GM23338 (cell line): ENCODE measurements around the gene FARP1. TPM values are rescaled to one million over a fixed set of nuclear protein-coding genes. Genes with fewer than 3 reads are reported as not detected.

Experiments
- ATAC-seq: fragments of 200-7000 bp; cut with Tn5 transposase; 3 replicates; pipeline ENCODE4 v1.9.1; 2020
- DNase-seq: peaks from one replicate; pipeline ENCODE4 v3.0.0-alpha.2; 2015; ENCODE audit warnings: low spot score
- H2AFZ ChIP-seq: fragments of 200-600 bp; sonication (generic); 2 replicates; pipeline ENCODE4 v1.8.0; 2016; ENCODE audit warnings: antibody characterized with exemption, mild to moderate bottlenecking, moderate library complexity
- H3F3A ChIP-seq: fragments of 200-600 bp; sonication (generic); replicated peaks from 2 replicates; pipeline ENCODE4 v1.8.0; 2017; ENCODE audit warnings: antibody characterized with exemption, mixed run types, low read depth
- H3K27ac ChIP-seq: fragments of 200-600 bp; sonication (generic); 2 replicates; pipeline ENCODE4 v1.6.1; 2016; ENCODE audit warnings: low read depth
- H3K27me3 ChIP-seq: fragments of 200-600 bp; sonication (generic); 2 replicates; pipeline ENCODE4 v1.8.0; 2016; ENCODE audit warnings: mild to moderate bottlenecking, mixed run types, moderate library complexity; ENCODE audit not compliant: insufficient read depth
- H3K36me3 ChIP-seq: fragments of 200-600 bp; sonication (generic); 2 replicates; pipeline ENCODE4 v1.8.0; 2016; ENCODE audit warnings: mild to moderate bottlenecking; ENCODE audit not compliant: insufficient read depth
- H3K4me1 ChIP-seq: fragments of 200-600 bp; sonication (generic); 2 replicates; pipeline ENCODE4 v1.8.0; 2016; ENCODE audit warnings: mild to moderate bottlenecking, moderate library complexity; ENCODE audit not compliant: insufficient read depth
- H3K4me2 ChIP-seq: fragments of 200-600 bp; sonication (generic); 2 replicates; pipeline ENCODE4 v1.7.1; 2017; ENCODE audit warnings: mixed run types
- H3K4me3 ChIP-seq: fragments of 200-600 bp; sonication (generic); 2 replicates; pipeline ENCODE4 v1.6.1; 2016; ENCODE audit warnings: mixed run types
- H3K79me2 ChIP-seq: fragments of 200-600 bp; sonication (generic); replicated peaks from 2 replicates; pipeline ENCODE4 v1.8.0; 2017; ENCODE audit warnings: mild to moderate bottlenecking; ENCODE audit not compliant: insufficient read depth
- H3K9me2 ChIP-seq: fragments of 200-600 bp; sonication (generic); 2 replicates; pipeline ENCODE4 v1.8.0; 2017; ENCODE audit not compliant: insufficient read depth
- H4K20me1 ChIP-seq: fragments of 200-600 bp; sonication (generic); replicated peaks from 2 replicates; pipeline ENCODE4 v1.8.0; 2017; ENCODE audit warnings: mild to moderate bottlenecking; ENCODE audit not compliant: insufficient read depth
- H3K27ac Mint-ChIP-seq: 2 replicates; pipeline ENCODE4 v1.8.0; 2020; ENCODE audit warnings: inconsistent platforms, mild to moderate bottlenecking, moderate library complexity, mixed read lengths
- H3K27me3 Mint-ChIP-seq: 3 replicates; pipeline ENCODE4 v1.8.0; 2022; ENCODE audit warnings: low read depth, mild to moderate bottlenecking, moderate library complexity, mixed read lengths, inconsistent platforms; ENCODE audit not compliant: insufficient read depth, poor library complexity
- H3K36me3 Mint-ChIP-seq: 3 replicates; pipeline ENCODE4 v1.8.0; 2021; ENCODE audit warnings: low read depth, mild to moderate bottlenecking, inconsistent platforms, moderate library complexity, mixed read lengths
- H3K4me1 Mint-ChIP-seq: 3 replicates; pipeline ENCODE4 v1.8.0; 2020; ENCODE audit warnings: mild to moderate bottlenecking, inconsistent platforms, mixed read lengths
- H3K4me3 Mint-ChIP-seq: 3 replicates; pipeline ENCODE4 v1.8.0; 2021; ENCODE audit warnings: moderate library complexity, mild to moderate bottlenecking, inconsistent platforms, mixed read lengths
- H3K9me3 Mint-ChIP-seq: 3 replicates; pipeline ENCODE4 v1.8.0; 2020; ENCODE audit warnings: moderate library complexity, mild to moderate bottlenecking, inconsistent platforms, mixed read lengths
- CREB1 ChIP-seq: fragments of 250-450 bp; sonication (Bioruptor Pico); IDR thresholded peaks from 2 replicates; pipeline ENCODE4 v1.5.0; 2020; ENCODE audit warnings: low read depth, mild to moderate bottlenecking, moderate library complexity
- EZH2phosphoT487 ChIP-seq: fragments of 200-600 bp; sonication (generic); IDR thresholded peaks from one replicate; pipeline ENCODE4 v1.8.1; 2018; ENCODE audit warnings: antibody characterized with exemption; ENCODE audit not compliant: unreplicated experiment
- JUNB ChIP-seq: IDR thresholded peaks from one replicate; pipeline ENCODE4 v1.6.1; 2016; ENCODE audit warnings: antibody characterized with exemption; ENCODE audit not compliant: unreplicated experiment
- NANOG ChIP-seq: IDR thresholded peaks from 2 replicates; pipeline ENCODE4 v1.6.1; 2016; ENCODE audit warnings: antibody characterized with exemption, borderline replicate concordance
- POLR2AphosphoS5 ChIP-seq: IDR thresholded peaks from 2 replicates; pipeline ENCODE4 v1.6.1; 2016; ENCODE audit warnings: antibody characterized with exemption, low read depth
- STAT1 ChIP-seq: IDR thresholded peaks from one replicate; pipeline ENCODE4 v1.6.1; 2016; ENCODE audit warnings: antibody characterized with exemption; ENCODE audit not compliant: unreplicated experiment
- ZNF331 ChIP-seq: fragments of 250-450 bp; sonication (Bioruptor Pico); IDR thresholded peaks from 2 replicates; pipeline ENCODE4 v1.5.0; 2020; ENCODE audit warnings: low read depth, mild to moderate bottlenecking, moderate library complexity
- polyA plus RNA-seq: library from polyadenylated mRNA; unstranded; fragments of >200 nt; fragmentation: Nextera tagmentation; extraction: Ambion mirVana; gene quantifications from 2 replicates; pipeline ENCODE4 v1.2.1, GENCODE V29; 2016
- total RNA-seq: library from RNA; depleted of rRNA; stranded (reverse); fragments of >200 nt; shearing (Covaris generic); gene quantifications from 2 replicates; pipeline ENCODE4 v1.2.3, GENCODE V29; 2014
- TF ChIP-seq, protein P1 (sequence below): fragments of 250-450 bp; sonication (Bioruptor Pico); IDR thresholded peaks from 2 replicates; pipeline ENCODE4 v1.5.0; 2020; ENCODE audit warnings: mild to moderate bottlenecking, moderate library complexity
- TF ChIP-seq, protein P2 (sequence below): IDR thresholded peaks from 2 replicates; pipeline ENCODE4 v1.6.1; 2016; ENCODE audit warnings: antibody characterized with exemption
- TF ChIP-seq, protein P3 (sequence below), 2 experiments: fragments of 200-600 bp in 1 of 2; sonication (generic) in 1 of 2; conservative IDR thresholded peaks; 2 replicates each; pipeline versions ENCODE4 v1.5.1 to v1.6.1; 2016 to 2017; ENCODE audit warnings: antibody characterized with exemption in 2 of 2, low read depth in 2 of 2, mild to moderate bottlenecking in 2 of 2, moderate library complexity in 1 of 2
- TF ChIP-seq, protein P4 (sequence below): IDR thresholded peaks from one replicate; pipeline ENCODE4 v1.6.1; 2018; ENCODE audit warnings: antibody characterized with exemption; ENCODE audit not compliant: unreplicated experiment

Gene FARP1
- total and polyA plus RNA-seq, 2 experiments from 2014 or later: 53.6 to 82.5 TPM

DNA sequence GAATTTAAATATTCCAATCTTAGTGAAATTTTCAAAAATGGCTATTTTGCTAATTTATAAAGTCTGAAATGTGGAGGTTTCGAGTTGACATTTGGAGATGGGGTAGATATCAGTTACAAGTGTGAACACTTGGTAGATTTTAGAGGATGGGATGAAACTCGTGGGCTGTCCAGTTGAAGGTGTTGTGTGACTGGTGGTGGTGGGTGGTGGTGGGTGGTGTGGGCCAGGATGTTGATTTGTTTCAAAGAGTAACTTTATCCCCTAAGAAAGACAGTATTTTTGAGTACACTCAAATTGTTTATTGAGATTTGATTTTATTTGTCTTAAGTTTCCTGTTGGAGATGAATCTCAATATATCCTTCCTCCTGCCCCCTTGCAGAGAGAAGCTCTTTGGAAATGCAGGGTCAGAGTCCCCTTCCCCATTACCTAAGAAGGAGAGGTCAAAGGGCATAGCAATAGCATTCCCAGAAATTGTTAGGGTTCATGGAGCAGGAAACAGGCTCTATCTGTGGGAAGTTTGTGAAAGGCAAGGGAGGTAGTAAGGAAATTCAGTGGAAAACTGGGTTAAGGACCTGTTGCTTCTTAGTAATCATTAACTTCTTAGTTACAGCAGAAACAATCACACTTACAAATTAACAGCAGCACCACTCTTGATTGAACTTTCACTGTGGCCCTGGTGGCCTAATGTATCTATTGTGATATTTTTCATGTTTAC lies 167.7 kb downstream of the FARP1 start (continued):
- TF ChIP-seq, protein P1, sequence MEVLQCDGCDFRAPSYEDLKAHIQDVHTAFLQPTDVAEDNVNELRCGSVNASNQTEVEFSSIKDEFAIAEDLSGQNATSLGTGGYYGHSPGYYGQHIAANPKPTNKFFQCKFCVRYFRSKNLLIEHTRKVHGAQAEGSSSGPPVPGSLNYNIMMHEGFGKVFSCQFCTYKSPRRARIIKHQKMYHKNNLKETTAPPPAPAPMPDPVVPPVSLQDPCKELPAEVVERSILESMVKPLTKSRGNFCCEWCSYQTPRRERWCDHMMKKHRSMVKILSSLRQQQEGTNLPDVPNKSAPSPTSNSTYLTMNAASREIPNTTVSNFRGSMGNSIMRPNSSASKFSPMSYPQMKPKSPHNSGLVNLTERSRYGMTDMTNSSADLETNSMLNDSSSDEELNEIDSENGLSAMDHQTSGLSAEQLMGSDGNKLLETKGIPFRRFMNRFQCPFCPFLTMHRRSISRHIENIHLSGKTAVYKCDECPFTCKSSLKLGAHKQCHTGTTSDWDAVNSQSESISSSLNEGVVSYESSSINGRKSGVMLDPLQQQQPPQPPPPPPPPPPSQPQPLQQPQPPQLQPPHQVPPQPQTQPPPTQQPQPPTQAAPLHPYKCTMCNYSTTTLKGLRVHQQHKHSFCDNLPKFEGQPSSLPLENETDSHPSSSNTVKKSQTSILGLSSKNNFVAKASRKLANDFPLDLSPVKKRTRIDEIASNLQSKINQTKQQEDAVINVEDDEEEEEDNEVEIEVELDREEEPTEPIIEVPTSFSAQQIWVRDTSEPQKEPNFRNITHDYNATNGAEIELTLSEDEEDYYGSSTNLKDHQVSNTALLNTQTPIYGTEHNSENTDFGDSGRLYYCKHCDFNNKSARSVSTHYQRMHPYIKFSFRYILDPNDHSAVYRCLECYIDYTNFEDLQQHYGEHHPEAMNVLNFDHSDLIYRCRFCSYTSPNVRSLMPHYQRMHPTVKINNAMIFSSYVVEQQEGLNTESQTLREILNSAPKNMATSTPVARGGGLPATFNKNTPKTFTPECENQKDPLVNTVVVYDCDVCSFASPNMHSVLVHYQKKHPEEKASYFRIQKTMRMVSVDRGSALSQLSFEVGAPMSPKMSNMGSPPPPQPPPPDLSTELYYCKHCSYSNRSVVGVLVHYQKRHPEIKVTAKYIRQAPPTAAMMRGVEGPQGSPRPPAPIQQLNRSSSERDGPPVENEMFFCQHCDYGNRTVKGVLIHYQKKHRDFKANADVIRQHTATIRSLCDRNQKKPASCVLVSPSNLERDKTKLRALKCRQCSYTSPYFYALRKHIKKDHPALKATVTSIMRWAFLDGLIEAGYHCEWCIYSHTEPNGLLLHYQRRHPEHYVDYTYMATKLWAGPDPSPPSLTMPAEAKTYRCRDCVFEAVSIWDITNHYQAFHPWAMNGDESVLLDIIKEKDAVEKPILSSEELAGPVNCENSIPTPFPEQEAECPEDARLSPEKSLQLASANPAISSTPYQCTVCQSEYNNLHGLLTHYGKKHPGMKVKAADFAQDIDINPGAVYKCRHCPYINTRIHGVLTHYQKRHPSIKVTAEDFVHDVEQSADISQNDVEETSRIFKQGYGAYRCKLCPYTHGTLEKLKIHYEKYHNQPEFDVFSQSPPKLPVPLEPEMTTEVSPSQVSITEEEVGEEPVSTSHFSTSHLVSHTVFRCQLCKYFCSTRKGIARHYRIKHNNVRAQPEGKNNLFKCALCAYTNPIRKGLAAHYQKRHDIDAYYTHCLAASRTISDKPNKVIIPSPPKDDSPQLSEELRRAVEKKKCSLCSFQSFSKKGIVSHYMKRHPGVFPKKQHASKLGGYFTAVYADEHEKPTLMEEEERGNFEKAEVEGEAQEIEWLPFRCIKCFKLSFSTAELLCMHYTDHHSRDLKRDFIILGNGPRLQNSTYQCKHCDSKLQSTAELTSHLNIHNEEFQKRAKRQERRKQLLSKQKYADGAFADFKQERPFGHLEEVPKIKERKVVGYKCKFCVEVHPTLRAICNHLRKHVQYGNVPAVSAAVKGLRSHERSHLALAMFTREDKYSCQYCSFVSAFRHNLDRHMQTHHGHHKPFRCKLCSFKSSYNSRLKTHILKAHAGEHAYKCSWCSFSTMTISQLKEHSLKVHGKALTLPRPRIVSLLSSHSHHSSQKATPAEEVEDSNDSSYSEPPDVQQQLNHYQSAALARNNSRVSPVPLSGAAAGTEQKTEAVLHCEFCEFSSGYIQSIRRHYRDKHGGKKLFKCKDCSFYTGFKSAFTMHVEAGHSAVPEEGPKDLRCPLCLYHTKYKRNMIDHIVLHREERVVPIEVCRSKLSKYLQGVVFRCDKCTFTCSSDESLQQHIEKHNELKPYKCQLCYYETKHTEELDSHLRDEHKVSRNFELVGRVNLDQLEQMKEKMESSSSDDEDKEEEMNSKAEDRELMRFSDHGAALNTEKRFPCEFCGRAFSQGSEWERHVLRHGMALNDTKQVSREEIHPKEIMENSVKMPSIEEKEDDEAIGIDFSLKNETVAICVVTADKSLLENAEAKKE (CRISPR knock-in tag): no peak
- TF ChIP-seq, protein P2, sequence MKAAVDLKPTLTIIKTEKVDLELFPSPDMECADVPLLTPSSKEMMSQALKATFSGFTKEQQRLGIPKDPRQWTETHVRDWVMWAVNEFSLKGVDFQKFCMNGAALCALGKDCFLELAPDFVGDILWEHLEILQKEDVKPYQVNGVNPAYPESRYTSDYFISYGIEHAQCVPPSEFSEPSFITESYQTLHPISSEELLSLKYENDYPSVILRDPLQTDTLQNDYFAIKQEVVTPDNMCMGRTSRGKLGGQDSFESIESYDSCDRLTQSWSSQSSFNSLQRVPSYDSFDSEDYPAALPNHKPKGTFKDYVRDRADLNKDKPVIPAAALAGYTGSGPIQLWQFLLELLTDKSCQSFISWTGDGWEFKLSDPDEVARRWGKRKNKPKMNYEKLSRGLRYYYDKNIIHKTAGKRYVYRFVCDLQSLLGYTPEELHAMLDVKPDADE: no peak
- TF ChIP-seq JUNB: no peak
- no peak for TF ChIP-seq POLR2AphosphoS5
- no peak for TF ChIP-seq EZH2phosphoT487
- no peak for TF ChIP-seq STAT1

DNA sequence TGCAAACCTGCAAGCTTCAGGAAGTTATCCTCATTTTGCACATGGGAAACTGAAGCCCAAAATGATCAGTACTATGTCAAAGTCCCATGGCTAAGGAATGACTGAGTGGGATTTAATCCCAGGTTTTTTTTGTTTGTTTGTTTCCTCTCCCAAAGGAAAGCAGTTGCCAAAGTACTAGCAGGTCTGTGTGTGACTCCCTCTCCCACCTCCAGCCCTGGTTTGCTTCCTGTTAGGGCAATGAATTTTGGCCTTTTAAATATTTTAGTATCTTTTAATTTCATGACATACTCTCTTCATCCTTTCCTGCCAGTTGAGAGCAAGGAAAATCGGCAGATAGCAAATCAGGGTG lies 168.3 kb downstream of the FARP1 start:
- H3K27me3 Mint-ChIP-seq: peaks cover 9% of the 10 kb centered on the region
- peaks cover 41% of the 10 kb centered on the region for H3K4me1 Mint-ChIP-seq
- Histone ChIP-seq H3K4me1 (peaks cover 27% of the 10 kb centered on the region), H3K36me3 (no peaks in the 10 kb centered on the region), H3K27ac (0 out of 2 replicates have a peak overlapping the region, but pooled peaks have one; percentile 52), H3F3A (0 out of 2 replicates have a peak, but pooled peaks cover 2% of the 10 kb centered on the region), H3K9me2 (no peaks in the 10 kb centered on the region), H4K20me1 (no peaks in the 10 kb centered on the region; the same call in none of the 2 replicates), H3K4me2 (no peak overlapping the region), H2AFZ (no peak overlapping the region), H3K79me2 (peaks cover 36% of the 10 kb centered on the region), H3K27me3 (no peaks in the 10 kb centered on the region), H3K4me3 (no peak overlapping the region)
- no peaks in the 10 kb centered on the region; the same call in 2 of the 3 replicates for H3K9me3 Mint-ChIP-seq
- no peak overlapping the region for H3K4me3 Mint-ChIP-seq
- DNase-seq (no peak), ATAC-seq (no peak)
- 0 out of 2 replicates have a peak overlapping the region, but pooled peaks have one; percentile 17 for H3K27ac Mint-ChIP-seq
- peaks cover 3% of the 10 kb centered on the region; the same call in 1 of the 3 replicates for H3K36me3 Mint-ChIP-seq
- TF ChIP-seq STAT1 (no peak), NANOG (no peak), ZNF331 (CRISPR knock-in tag) (no peak), CREB1 (CRISPR knock-in tag) (no peak), JUNB (no peak)
- TF ChIP-seq, protein P3, sequence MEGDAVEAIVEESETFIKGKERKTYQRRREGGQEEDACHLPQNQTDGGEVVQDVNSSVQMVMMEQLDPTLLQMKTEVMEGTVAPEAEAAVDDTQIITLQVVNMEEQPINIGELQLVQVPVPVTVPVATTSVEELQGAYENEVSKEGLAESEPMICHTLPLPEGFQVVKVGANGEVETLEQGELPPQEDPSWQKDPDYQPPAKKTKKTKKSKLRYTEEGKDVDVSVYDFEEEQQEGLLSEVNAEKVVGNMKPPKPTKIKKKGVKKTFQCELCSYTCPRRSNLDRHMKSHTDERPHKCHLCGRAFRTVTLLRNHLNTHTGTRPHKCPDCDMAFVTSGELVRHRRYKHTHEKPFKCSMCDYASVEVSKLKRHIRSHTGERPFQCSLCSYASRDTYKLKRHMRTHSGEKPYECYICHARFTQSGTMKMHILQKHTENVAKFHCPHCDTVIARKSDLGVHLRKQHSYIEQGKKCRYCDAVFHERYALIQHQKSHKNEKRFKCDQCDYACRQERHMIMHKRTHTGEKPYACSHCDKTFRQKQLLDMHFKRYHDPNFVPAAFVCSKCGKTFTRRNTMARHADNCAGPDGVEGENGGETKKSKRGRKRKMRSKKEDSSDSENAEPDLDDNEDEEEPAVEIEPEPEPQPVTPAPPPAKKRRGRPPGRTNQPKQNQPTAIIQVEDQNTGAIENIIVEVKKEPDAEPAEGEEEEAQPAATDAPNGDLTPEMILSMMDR (conservative IDR thresholded peaks at IDR 0.05; ENCODE audit: low read depth in 2 of 2): no peak
- TF ChIP-seq, protein P4, sequence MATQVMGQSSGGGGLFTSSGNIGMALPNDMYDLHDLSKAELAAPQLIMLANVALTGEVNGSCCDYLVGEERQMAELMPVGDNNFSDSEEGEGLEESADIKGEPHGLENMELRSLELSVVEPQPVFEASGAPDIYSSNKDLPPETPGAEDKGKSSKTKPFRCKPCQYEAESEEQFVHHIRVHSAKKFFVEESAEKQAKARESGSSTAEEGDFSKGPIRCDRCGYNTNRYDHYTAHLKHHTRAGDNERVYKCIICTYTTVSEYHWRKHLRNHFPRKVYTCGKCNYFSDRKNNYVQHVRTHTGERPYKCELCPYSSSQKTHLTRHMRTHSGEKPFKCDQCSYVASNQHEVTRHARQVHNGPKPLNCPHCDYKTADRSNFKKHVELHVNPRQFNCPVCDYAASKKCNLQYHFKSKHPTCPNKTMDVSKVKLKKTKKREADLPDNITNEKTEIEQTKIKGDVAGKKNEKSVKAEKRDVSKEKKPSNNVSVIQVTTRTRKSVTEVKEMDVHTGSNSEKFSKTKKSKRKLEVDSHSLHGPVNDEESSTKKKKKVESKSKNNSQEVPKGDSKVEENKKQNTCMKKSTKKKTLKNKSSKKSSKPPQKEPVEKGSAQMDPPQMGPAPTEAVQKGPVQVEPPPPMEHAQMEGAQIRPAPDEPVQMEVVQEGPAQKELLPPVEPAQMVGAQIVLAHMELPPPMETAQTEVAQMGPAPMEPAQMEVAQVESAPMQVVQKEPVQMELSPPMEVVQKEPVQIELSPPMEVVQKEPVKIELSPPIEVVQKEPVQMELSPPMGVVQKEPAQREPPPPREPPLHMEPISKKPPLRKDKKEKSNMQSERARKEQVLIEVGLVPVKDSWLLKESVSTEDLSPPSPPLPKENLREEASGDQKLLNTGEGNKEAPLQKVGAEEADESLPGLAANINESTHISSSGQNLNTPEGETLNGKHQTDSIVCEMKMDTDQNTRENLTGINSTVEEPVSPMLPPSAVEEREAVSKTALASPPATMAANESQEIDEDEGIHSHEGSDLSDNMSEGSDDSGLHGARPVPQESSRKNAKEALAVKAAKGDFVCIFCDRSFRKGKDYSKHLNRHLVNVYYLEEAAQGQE: no peak
